Kidney (tissue), 14 donors: ENCODE data around the gene ZBTB21. TPM values are rescaled to one million over a fixed set of nuclear protein-coding genes. Genes with fewer than 3 reads are reported as not detected.

Source experiments
- DNase-seq, 5 donors: peaks; one replicate each; pipeline ENCODE4 v3.0.0-alpha.2; 2013 to 2020
- FAIRE-seq: peaks from 2 replicates; lab custom pipeline; 2012; peaks lifted over from hg19 to GRCh38; lab: Jason Lieb, UNC
- H3K27ac ChIP-seq, 2 donors: one replicate each; pipeline ENCODE4 v1.7.0; 2013; ENCODE audit warnings: low read depth in 2 of 2, low read length in 2 of 2, inconsistent platforms in 1 of 2
- H3K27me3 ChIP-seq: one replicate; pipeline ENCODE4 v1.7.1; 2013; ENCODE audit warnings: low read length, inconsistent platforms; ENCODE audit not compliant: control insufficient read depth, insufficient read depth
- H3K36me3 ChIP-seq, 3 donors: one replicate each; pipeline versions ENCODE4 v1.7.0 to v1.7.1; 2013; ENCODE audit warnings: low read length in 3 of 3, control low read depth in 1 of 3, inconsistent platforms in 1 of 3; ENCODE audit not compliant: insufficient read depth in 3 of 3, control insufficient read depth in 2 of 3
- H3K4me1 ChIP-seq, 3 donors: one replicate each; pipeline versions ENCODE4 v1.7.0 to v1.7.1; 2013; ENCODE audit warnings: low read length in 3 of 3, inconsistent platforms in 1 of 3, low read depth in 1 of 3; ENCODE audit not compliant: control insufficient read depth in 2 of 3, insufficient read depth in 2 of 3
- H3K4me3 ChIP-seq, 3 donors: one replicate each; pipeline versions ENCODE4 v1.7.0 to v1.8.1; 2013; ENCODE audit warnings: low read length in 3 of 3, control low read depth in 1 of 3, inconsistent platforms in 1 of 3
- H3K9ac ChIP-seq, 3 donors: one replicate each; pipeline versions ENCODE4 v1.7.0 to v1.7.1; 2013; ENCODE audit warnings: low read length in 3 of 3, control low read depth in 1 of 3, inconsistent platforms in 1 of 3
- H3K9me3 ChIP-seq, 3 donors: one replicate each; pipeline versions ENCODE4 v1.7.0 to v1.7.1; 2013; ENCODE audit warnings: low read length in 3 of 3, control low read depth in 1 of 3, inconsistent platforms in 1 of 3; ENCODE audit not compliant: control insufficient read depth in 2 of 3, insufficient read depth in 1 of 3
- intact Hi-C: fragments of 100-400 bp; cut with DNase I; formaldehyde crosslinking; loops from one replicate; pipeline ENCODE4 v1.11.1; 2022
- polyA plus RNA-seq: library from polyadenylated mRNA; stranded (reverse); fragments of 350-450 nt; fragmentation: Illumina TruSeq; extraction: RNeasy Lipid Tissue Mini Kit (QIAGEN cat#74804); gene quantifications from one replicate; pipeline ENCODE4 v1.2.3, GENCODE V29; 2014; ENCODE audit warnings: low read depth, low replicate concordance; ENCODE audit not compliant: insufficient read depth
- total RNA-seq: library from RNA; stranded (reverse); fragmentation: NEBNext Ultra II Directional; extraction: Animal tissue kit (Norgen Biotek cat#: 25700); gene quantifications from one replicate; pipeline ENCODE4 v1.2.1, GENCODE V29; 2021
- TF ChIP-seq, protein P1 (sequence below): IDR thresholded peaks from 3 replicates; pipeline ENCODE4 v1.5.1; 2012; ENCODE audit warnings: mild to moderate bottlenecking, moderate library complexity, borderline replicate concordance; ENCODE audit not compliant: insufficient read depth; ENCODE audit errors: extremely low read depth
- donor health status: control.
- donor health status: control.
- donor health status: control.
- donor health status: control.
- donor health status: control.
- donor health status: DM: yes; HTN: yes; CAD: no.
- donor health status: Normal renal cell carcinoma (clear cell type).

ZBTB21 gene
- total and polyA plus RNA-seq, 2 donors from 2014 or later = 2.3 to 16.0 TPM

DNA sequence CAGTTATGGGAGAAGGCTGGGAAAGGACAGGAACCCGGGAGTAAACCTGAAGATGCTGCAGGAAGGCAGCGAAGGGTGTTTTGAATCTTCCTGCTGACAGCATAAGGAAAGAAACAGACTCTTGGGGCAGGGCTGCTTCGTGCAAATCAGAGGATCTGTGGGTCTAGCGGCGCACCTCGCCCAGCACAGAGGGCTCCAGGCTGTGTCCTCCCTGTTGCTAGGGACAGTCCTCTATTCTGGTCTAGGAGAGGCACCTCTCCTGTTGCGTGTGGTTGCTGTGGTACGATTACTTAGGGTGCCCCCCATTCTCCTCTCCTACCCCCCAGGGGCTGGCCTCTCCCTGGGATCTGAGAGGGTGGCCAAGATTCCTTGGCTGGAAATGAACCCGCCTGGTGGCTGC is 67.7 kb downstream of the ZBTB21 start:
- H3K27me3 ChIP-seq = no peaks in the 10 kb centered on the region
- H3K9ac ChIP-seq = no peak overlapping the region
- TF ChIP-seq, protein P1, sequence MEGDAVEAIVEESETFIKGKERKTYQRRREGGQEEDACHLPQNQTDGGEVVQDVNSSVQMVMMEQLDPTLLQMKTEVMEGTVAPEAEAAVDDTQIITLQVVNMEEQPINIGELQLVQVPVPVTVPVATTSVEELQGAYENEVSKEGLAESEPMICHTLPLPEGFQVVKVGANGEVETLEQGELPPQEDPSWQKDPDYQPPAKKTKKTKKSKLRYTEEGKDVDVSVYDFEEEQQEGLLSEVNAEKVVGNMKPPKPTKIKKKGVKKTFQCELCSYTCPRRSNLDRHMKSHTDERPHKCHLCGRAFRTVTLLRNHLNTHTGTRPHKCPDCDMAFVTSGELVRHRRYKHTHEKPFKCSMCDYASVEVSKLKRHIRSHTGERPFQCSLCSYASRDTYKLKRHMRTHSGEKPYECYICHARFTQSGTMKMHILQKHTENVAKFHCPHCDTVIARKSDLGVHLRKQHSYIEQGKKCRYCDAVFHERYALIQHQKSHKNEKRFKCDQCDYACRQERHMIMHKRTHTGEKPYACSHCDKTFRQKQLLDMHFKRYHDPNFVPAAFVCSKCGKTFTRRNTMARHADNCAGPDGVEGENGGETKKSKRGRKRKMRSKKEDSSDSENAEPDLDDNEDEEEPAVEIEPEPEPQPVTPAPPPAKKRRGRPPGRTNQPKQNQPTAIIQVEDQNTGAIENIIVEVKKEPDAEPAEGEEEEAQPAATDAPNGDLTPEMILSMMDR = no peak
- DNase-seq = no peak
- no peaks in the 10 kb centered on the region for H3K4me1 ChIP-seq
- no peaks in the 10 kb centered on the region for H3K36me3 ChIP-seq
- intact Hi-C loops = no loop called here
- no peak for FAIRE-seq
- no peak overlapping the region for H3K27ac ChIP-seq
- H3K9me3 ChIP-seq = no peaks in the 10 kb centered on the region
- H3K4me3 ChIP-seq = no peak overlapping the region

DNA sequence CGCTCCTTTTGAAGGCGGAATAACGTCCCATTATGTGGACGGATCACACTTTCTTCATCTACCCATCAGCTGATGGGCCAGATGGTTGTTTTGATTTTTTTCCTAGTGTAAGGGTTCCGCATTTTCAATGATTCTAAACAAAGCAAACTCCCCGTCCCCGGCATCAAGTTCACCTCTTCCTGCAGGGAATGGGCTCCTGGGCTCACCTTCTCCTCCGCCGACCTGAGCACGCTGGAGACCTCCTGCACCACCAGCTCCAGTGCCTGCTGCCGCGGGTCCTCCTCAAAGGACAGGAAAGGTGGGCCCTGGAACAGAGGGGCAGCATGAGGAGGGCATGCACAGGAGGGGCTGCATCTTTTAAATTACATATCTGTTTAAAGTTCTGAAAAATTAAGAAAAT is 68.2 kb downstream of the ZBTB21 start:
- FAIRE-seq = no peak
- TF ChIP-seq, protein P1 = no peak
- no peak overlapping the region for H3K4me3 ChIP-seq
- no peaks in the 10 kb centered on the region for H3K36me3 ChIP-seq
- DNase-seq = no peak
- no peak overlapping the region for H3K9ac ChIP-seq
- no peaks in the 10 kb centered on the region for H3K9me3 ChIP-seq
- intact Hi-C loops = no loop called here
- H3K27me3 ChIP-seq = no peaks in the 10 kb centered on the region
- H3K4me1 ChIP-seq = no peaks in the 10 kb centered on the region
- H3K27ac ChIP-seq = no peak overlapping the region

DNA sequence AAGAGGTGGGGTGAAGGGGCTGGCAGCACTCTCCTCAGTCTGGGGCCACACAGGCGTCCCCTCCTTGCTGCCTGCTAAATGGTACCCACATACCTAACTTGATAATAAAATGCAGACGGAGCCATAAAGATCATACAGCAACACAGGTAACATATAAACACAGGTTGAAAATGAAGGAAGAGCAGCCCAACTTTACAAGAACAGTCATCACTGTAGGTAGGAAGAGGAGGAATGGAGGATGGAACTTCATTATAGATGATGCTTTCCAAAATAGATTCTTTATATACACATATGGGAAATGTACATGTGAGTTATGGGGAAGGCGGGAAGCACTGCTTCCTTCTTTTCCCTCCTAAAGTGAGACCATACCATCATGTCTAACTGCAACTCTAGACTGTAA is 69.7 kb downstream of the ZBTB21 start:
- Histone ChIP-seq H3K9me3 (no peaks in the 10 kb centered on the region), H3K4me1 (no peaks in the 10 kb centered on the region), H3K36me3 (no peaks in the 10 kb centered on the region), H3K4me3 (no peak overlapping the region), H3K27ac (no peak overlapping the region), H3K27me3 (no peaks in the 10 kb centered on the region), H3K9ac (no peak overlapping the region)
- intact Hi-C loops = no loop called here
- DNase-seq = no peak
- no peak for FAIRE-seq
- TF ChIP-seq, protein P1 = no peak

DNA sequence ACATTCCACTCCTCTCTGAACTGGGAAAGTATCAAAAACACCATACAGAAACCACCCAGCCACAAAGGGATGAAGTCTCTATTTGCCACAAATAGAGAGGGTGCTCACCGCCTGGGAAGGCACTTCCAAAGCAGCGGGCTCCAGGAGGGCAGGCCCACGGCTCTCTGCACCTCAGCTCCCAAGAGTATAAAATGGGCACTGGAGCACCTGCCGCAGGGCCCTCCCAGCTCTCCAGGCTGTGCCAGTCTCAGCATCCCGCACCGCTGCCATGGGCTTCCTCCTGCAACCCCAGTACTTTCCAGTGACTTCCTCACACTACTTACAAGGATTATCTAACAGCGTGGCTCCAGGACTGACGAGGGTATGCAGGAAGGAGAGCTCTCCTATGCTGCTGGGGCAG is 70.8 kb downstream of the ZBTB21 start:
- Histone ChIP-seq H3K4me1 (no peaks in the 10 kb centered on the region), H3K9me3 (no peaks in the 10 kb centered on the region), H3K27ac (no peak overlapping the region), H3K4me3 (no peak overlapping the region), H3K27me3 (no peaks in the 10 kb centered on the region), H3K36me3 (no peaks in the 10 kb centered on the region), H3K9ac (no peak overlapping the region)
- no peak for FAIRE-seq
- TF ChIP-seq, protein P1 = no peak
- intact Hi-C loops = no loop called here
- DNase-seq = no peak
